ENCODE results near the gene AFF2. TPM values are rescaled to one million over a fixed set of nuclear protein-coding genes. Genes with fewer than 3 reads are reported as not detected.

The AFF2 gene
- total RNA-seq, 1 donor from 2014 or later, result 0.27 TPM

- Histone ChIP-seq H3K27me3 (ENCODE audit: low read depth) (no peaks in the 10 kb centered on the region), H3K9me3 (replicated peaks) (no peaks in the 10 kb centered on the region), H3K27ac (replicated peaks) (no peak overlapping the region), H3K36me3 (no peaks in the 10 kb centered on the region), H3K4me3 (no peak overlapping the region), H3K4me1 (no peaks in the 10 kb centered on the region)
- intact Hi-C loops (cut with micrococcal nuclease), result no loop called here
- DNase-seq, result no peak
- no peak for TF ChIP-seq CTCF (IDR thresholded peaks at IDR 0.05; ENCODE audit: borderline replicate concordance)
Measured at GRCh38 chrX:148871422-148872160, 371.2 kb downstream of the AFF2 start.

GRCh38 chrX:148872161-148872535, 371.7 kb downstream of the AFF2 start:
- no peak overlapping the region for H3K27ac ChIP-seq (replicated peaks)
- no peak overlapping the region for H3K4me3 ChIP-seq
- no peaks in the 10 kb centered on the region for H3K36me3 ChIP-seq
- no peaks in the 10 kb centered on the region for H3K27me3 ChIP-seq (ENCODE audit: low read depth)
- H3K9me3 ChIP-seq (replicated peaks), result no peaks in the 10 kb centered on the region
- no peak for DNase-seq
- intact Hi-C loops (cut with micrococcal nuclease), result no loop called here
- no peak for TF ChIP-seq CTCF (IDR thresholded peaks at IDR 0.05; ENCODE audit: borderline replicate concordance)
- no peaks in the 10 kb centered on the region for H3K4me1 ChIP-seq

GRCh38 chrX:148872881-148873280, 372.5 kb downstream of the AFF2 start:
- Histone ChIP-seq H3K36me3 (no peaks in the 10 kb centered on the region), H3K27me3 (ENCODE audit: low read depth) (no peaks in the 10 kb centered on the region), H3K4me3 (no peak overlapping the region), H3K27ac (replicated peaks) (no peak overlapping the region), H3K4me1 (no peaks in the 10 kb centered on the region), H3K9me3 (replicated peaks) (no peaks in the 10 kb centered on the region)
- TF ChIP-seq CTCF (IDR thresholded peaks at IDR 0.05; ENCODE audit: borderline replicate concordance), result no peak
- no peak for DNase-seq
- intact Hi-C loops (cut with micrococcal nuclease), result no loop called here

GRCh38 chrX:148874636-148875246, 374.3 kb downstream of the AFF2 start:
- Histone ChIP-seq H3K27ac (replicated peaks) (no peak overlapping the region), H3K9me3 (replicated peaks) (no peaks in the 10 kb centered on the region), H3K27me3 (ENCODE audit: low read depth) (no peaks in the 10 kb centered on the region), H3K36me3 (no peaks in the 10 kb centered on the region), H3K4me3 (no peak overlapping the region), H3K4me1 (no peaks in the 10 kb centered on the region)
- no peak for TF ChIP-seq CTCF (IDR thresholded peaks at IDR 0.05; ENCODE audit: borderline replicate concordance)
- no peak for DNase-seq
- intact Hi-C loops (cut with micrococcal nuclease), result no loop called here

- Histone ChIP-seq H3K27ac (replicated peaks) (no peak overlapping the region), H3K36me3 (no peaks in the 10 kb centered on the region), H3K4me3 (no peak overlapping the region), H3K27me3 (ENCODE audit: low read depth) (no peaks in the 10 kb centered on the region), H3K9me3 (replicated peaks) (no peaks in the 10 kb centered on the region), H3K4me1 (no peaks in the 10 kb centered on the region)
- TF ChIP-seq CTCF (IDR thresholded peaks at IDR 0.05; ENCODE audit: borderline replicate concordance), result no peak
- DNase-seq, result no peak
- intact Hi-C loops (cut with micrococcal nuclease), result no loop called here
Measured at GRCh38 chrX:148878371-148878770, 378.0 kb downstream of the AFF2 start.

Data from left ventricle myocardium inferior (tissue), 1 donor.